ENCODE data around the gene LSP1.

- TF ChIP-seq CTCF (conservative IDR thresholded peaks at IDR 0.05; ENCODE audit: low read length) (no peak), EZH2phosphoT487 (IDR thresholded peaks at IDR 0.05; ENCODE audit: borderline replicate concordance, low read depth, low read length) (no peak)
Observed at GRCh38 chr11:1854132-1854948, 1.5 kb downstream of the LSP1 start.
